Caco-2 (cell line): ENCODE measurements around the gene TAS1R3. TPM values are rescaled to one million over a fixed set of nuclear protein-coding genes. Genes with fewer than 3 reads are reported as not detected.
A peak's percentile ranks its signal among the peaks of the same experiment; 100 is the strongest.

ENCODE experiments used
- BruUV-seq: library from RNA; stranded (reverse); fragments of 400-500 nt; replicated peaks from 2 replicates; lab custom pipeline; 2021; lab: Mats Ljungman, UMichigan
- CTCF ChIA-PET: fragments of 300-600 bp; sonication (Branson Sonifier 250); formaldehyde crosslinking; loops from one replicate; lab custom pipeline; 2022; ENCODE audit warnings: antibody characterized with exemption; lab: Charles Lee
- POLR2A ChIA-PET: fragments of 300-600 bp; sonication (Branson Sonifier 250); formaldehyde crosslinking; loops from one replicate; lab custom pipeline; 2022; ENCODE audit warnings: antibody characterized with exemption; lab: Charles Lee
- DNase-seq, 2 experiments: peaks; one replicate each; pipeline versions ENCODE4 v3.0.0 to v3.0.0-alpha.2; 2020 to 2022
- H3K27me3 ChIP-seq: replicated peaks from 2 replicates; pipeline ENCODE4 v1.6.0; 2011; ENCODE audit warnings: low read length; ENCODE audit not compliant: control insufficient read depth, insufficient read depth
- H3K36me3 ChIP-seq: 2 replicates; pipeline ENCODE4 v1.5.1; 2011; ENCODE audit warnings: low read length; ENCODE audit not compliant: control insufficient read depth, insufficient read depth
- H3K4me1 ChIP-seq: fragments of 250-450 bp; sonication (Bioruptor Pico); 2 replicates; pipeline ENCODE4 v1.5.1; 2020; ENCODE audit warnings: mild to moderate bottlenecking
- H3K4me3 ChIP-seq: 2 replicates; pipeline ENCODE4 v1.5.1; 2011; ENCODE audit warnings: low read depth, mild to moderate bottlenecking, control low read depth, low read length
- H3K9me3 ChIP-seq: fragments of 250-450 bp; sonication (Bioruptor Pico); 2 replicates; pipeline ENCODE4 v1.5.1; 2020; ENCODE audit warnings: mild to moderate bottlenecking, moderate library complexity
- H3K27ac Mint-ChIP-seq: one replicate; pipeline ENCODE4 v1.8.0; 2022; ENCODE audit warnings: mixed read lengths; ENCODE audit not compliant: unreplicated experiment
- H3K27me3 Mint-ChIP-seq: one replicate; pipeline ENCODE4 v1.8.0; 2022; ENCODE audit warnings: mixed read lengths; ENCODE audit not compliant: insufficient read depth, unreplicated experiment
- H3K36me3 Mint-ChIP-seq: one replicate; pipeline ENCODE4 v1.8.0; 2022; ENCODE audit warnings: mild to moderate bottlenecking, mixed read lengths; ENCODE audit not compliant: insufficient read depth, unreplicated experiment
- H3K4me1 Mint-ChIP-seq: one replicate; pipeline ENCODE4 v1.8.0; 2022; ENCODE audit warnings: low read depth, mixed read lengths; ENCODE audit not compliant: unreplicated experiment
- H3K4me3 Mint-ChIP-seq: one replicate; pipeline ENCODE4 v1.8.0; 2022; ENCODE audit warnings: mild to moderate bottlenecking, moderate library complexity, mixed read lengths; ENCODE audit not compliant: unreplicated experiment
- H3K9me3 Mint-ChIP-seq: one replicate; pipeline ENCODE4 v1.8.0; 2022; ENCODE audit warnings: mixed read lengths; ENCODE audit not compliant: unreplicated experiment
- intact Hi-C: fragments of 100-400 bp; cut with micrococcal nuclease; formaldehyde crosslinking; loops from one replicate; pipeline ENCODE4 v1.10.0; 2022; ENCODE audit not compliant: unreplicated experiment
- total RNA-seq: library from RNA; stranded (reverse); gene quantifications from 2 replicates; pipeline ENCODE4 v1.2.3, GENCODE V29; 2022
- TF ChIP-seq, protein P1 (sequence below), 2 experiments: fragments of 200-600 bp in 1 of 2; IDR thresholded peaks; 1 replicate in 1 of 2; 2 replicates in 1 of 2; pipeline versions ENCODE4 v1.5.1 to v1.8.0; 2011 to 2022; ENCODE audit warnings: antibody characterized with exemption in 1 of 2, control low read depth in 1 of 2, inconsistent platforms in 1 of 2, low read depth in 1 of 2, low read length in 1 of 2, mild to moderate bottlenecking in 1 of 2, moderate library complexity in 1 of 2; ENCODE audit not compliant: insufficient read depth in 1 of 2, severe bottlenecking in 1 of 2, unreplicated experiment in 1 of 2

TAS1R3 gene
- total RNA-seq, 1 experiment from 2014 or later: 0.29 TPM

DNA sequence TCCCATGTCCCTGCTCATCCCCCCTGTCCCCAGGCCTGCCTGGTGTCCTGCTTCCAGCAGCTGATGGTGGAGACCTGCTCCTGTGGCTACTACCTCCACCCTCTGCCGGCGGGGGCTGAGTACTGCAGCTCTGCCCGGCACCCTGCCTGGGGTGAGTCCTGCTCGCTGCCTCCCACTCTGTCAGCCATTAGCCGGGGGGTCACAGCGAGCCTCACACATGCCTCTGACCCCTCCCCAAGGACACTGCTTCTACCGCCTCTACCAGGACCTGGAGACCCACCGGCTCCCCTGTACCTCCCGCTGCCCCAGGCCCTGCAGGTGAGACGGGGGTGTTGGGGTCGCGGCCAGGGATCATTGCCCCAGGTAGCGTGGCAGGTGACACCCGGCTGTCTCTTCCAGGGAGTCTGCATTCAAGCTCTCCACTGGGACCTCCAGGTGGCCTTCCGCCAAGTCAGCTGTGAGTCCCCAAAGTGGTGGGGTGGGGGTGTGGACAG, 40.8 kb upstream of the TAS1R3 start:
- H3K4me3 Mint-ChIP-seq: peak overlapping the region; percentile 45
- H3K27me3 Mint-ChIP-seq: peaks cover 3% of the 10 kb centered on the region
- H3K4me1 Mint-ChIP-seq: no peaks in the 10 kb centered on the region
- Histone ChIP-seq H3K27me3 (no peaks in the 10 kb centered on the region), H3K4me3 (no peak overlapping the region), H3K4me1 (no peaks in the 10 kb centered on the region; the same call in 1 of the 2 replicates), H3K9me3 (no peaks in the 10 kb centered on the region), H3K36me3 (no peaks in the 10 kb centered on the region)
- CTCF ChIA-PET: no interaction called here
- TF ChIP-seq, protein P1, sequence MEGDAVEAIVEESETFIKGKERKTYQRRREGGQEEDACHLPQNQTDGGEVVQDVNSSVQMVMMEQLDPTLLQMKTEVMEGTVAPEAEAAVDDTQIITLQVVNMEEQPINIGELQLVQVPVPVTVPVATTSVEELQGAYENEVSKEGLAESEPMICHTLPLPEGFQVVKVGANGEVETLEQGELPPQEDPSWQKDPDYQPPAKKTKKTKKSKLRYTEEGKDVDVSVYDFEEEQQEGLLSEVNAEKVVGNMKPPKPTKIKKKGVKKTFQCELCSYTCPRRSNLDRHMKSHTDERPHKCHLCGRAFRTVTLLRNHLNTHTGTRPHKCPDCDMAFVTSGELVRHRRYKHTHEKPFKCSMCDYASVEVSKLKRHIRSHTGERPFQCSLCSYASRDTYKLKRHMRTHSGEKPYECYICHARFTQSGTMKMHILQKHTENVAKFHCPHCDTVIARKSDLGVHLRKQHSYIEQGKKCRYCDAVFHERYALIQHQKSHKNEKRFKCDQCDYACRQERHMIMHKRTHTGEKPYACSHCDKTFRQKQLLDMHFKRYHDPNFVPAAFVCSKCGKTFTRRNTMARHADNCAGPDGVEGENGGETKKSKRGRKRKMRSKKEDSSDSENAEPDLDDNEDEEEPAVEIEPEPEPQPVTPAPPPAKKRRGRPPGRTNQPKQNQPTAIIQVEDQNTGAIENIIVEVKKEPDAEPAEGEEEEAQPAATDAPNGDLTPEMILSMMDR (IDR thresholded peaks at IDR 0.05; ENCODE audit: insufficient read depth in 1 of 2, low read depth in 1 of 2, low read length in 1 of 2, severe bottlenecking in 1 of 2, unreplicated experiment in 1 of 2): peak; percentile 45 to 55
- H3K27ac Mint-ChIP-seq: peak overlapping the region; percentile 55
- intact Hi-C loops: loop anchor here (2.0 kb wide), 1 partner anchor 305 kb away; no protein-coding TSS in a partner anchor
- POLR2A ChIA-PET: interaction anchor here (0.5 kb wide), 1 partner anchor 270 kb away, joined by 4 read pairs; the partner anchor contains the start of gene AGRN
- no TSS peak for BruUV-seq
- DNase-seq: peak; percentile 65 to 75
- H3K9me3 Mint-ChIP-seq: peaks cover 8% of the 10 kb centered on the region
- H3K36me3 Mint-ChIP-seq: peaks cover 14% of the 10 kb centered on the region

DNA sequence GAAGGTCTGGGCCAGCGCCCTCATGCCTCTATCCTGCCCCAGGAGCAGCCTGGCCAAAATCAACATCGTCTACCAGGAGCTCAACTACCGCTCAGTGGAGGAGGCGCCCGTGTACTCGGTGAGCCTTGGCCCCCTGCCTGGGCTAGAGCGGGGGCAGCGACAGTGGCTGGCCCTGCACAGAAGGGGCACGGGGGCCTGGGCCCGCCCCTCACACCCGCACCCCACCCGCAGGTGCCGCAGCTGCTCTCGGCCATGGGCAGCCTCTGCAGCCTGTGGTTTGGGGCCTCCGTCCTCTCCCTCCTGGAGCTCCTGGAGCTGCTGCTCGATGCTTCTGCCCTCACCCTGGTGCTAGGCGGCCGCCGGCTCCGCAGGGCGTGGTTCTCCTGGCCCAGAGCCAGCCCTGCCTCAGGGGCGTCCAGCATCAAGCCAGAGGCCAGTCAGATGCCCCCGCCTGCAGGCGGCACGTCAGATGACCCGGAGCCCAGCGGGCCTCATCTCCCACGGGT, 40.0 kb upstream of the TAS1R3 start:
- H3K9me3 ChIP-seq: no peaks in the 10 kb centered on the region
- Mint-ChIP-seq H3K4me3 (no peak overlapping the region), H3K27me3 (peaks cover 3% of the 10 kb centered on the region), H3K9me3 (peaks cover 8% of the 10 kb centered on the region), H3K36me3 (peaks cover 14% of the 10 kb centered on the region), H3K4me1 (no peaks in the 10 kb centered on the region), H3K27ac (no peak overlapping the region)
- no peaks in the 10 kb centered on the region for H3K36me3 ChIP-seq
- no TSS peak for BruUV-seq
- H3K4me1 ChIP-seq: no peaks in the 10 kb centered on the region; the same call in 1 of the 2 replicates
- no peak for DNase-seq
- POLR2A ChIA-PET: interaction anchor here (0.6 kb wide), 1 partner anchor 86 kb away, joined by 3 read pairs; no protein-coding TSS in a partner anchor
- CTCF ChIA-PET: interaction anchor here (0.8 to 1.5 kb wide), 3 partner anchors 14 to 169 kb away, joined by 3 to 5 read pairs (median 3); no protein-coding TSS in a partner anchor
- intact Hi-C loops: loop anchor here (2.0 kb wide), 1 partner anchor 306 kb away; no protein-coding TSS in a partner anchor
- H3K4me3 ChIP-seq: no peak overlapping the region
- TF ChIP-seq, protein P1 (IDR thresholded peaks at IDR 0.05; ENCODE audit: insufficient read depth in 1 of 2, low read depth in 1 of 2, low read length in 1 of 2, severe bottlenecking in 1 of 2, unreplicated experiment in 1 of 2): no peak
- no peaks in the 10 kb centered on the region for H3K27me3 ChIP-seq

DNA sequence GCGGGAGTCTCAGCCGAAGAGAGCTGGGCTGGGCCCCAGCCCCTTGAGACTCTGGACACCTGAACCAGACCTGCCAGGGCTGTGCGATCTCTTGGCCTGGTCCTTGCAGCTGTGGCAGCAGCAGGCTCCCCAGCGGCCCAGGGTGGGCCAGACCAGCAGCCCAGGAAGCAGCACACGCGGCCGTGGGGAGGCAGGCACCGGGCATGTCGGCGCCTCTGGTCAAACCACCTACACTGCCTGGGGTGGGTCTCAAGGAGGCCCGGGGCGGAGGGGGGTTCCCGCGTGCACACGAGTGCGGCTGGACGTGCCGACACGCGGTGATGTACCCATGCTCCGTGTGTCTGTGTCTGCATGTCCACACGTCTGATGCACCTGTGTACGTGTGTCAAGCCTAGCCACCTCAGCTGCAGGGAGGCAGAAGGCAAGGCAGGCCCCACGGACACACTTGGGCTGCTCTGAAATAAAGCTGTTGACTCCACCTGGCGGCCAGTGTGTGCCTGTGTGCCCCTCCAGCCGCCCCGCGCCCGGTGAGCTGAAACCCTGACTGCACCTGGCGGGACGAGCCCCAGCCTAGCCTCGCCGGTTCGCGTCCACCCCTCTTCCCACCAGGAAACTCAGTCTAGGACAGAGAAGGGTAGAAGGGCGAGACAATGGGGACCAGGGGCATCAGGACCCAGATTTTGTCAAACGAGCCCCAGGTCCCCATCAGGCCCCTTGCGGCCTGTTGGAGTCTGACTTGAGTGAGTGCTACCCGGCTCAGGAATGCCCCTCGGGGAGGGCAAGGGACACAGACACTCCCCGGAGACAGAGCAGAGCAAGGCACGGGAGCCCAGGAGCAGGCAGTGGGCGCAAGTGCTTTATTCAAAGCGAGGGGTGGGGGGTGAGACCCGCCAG, 39.3 kb upstream of the TAS1R3 start:
- intact Hi-C loops: loop anchor here (2.0 kb wide), 1 partner anchor 307 kb away; no protein-coding TSS in a partner anchor
- Mint-ChIP-seq H3K4me1 (no peaks in the 10 kb centered on the region), H3K9me3 (peaks cover 8% of the 10 kb centered on the region), H3K36me3 (peaks cover 18% of the 10 kb centered on the region), H3K4me3 (no peak overlapping the region), H3K27ac (no peak overlapping the region), H3K27me3 (peaks cover 3% of the 10 kb centered on the region)
- peak; percentile 70 to 74 for DNase-seq
- Histone ChIP-seq H3K27me3 (no peaks in the 10 kb centered on the region), H3K36me3 (no peaks in the 10 kb centered on the region), H3K9me3 (no peaks in the 10 kb centered on the region), H3K4me3 (no peak overlapping the region), H3K4me1 (no peaks in the 10 kb centered on the region; the same call in 1 of the 2 replicates)
- TF ChIP-seq, protein P1 (IDR thresholded peaks at IDR 0.05; ENCODE audit: insufficient read depth in 1 of 2, low read depth in 1 of 2, low read length in 1 of 2, severe bottlenecking in 1 of 2, unreplicated experiment in 1 of 2): peak; percentile 52 to 63
- BruUV-seq: no TSS peak
- ChIA-PET CTCF (interaction anchor here (0.6 to 1.5 kb wide), 4 partner anchors 13 to 174 kb away, joined by 3 to 5 read pairs (median 3); no protein-coding TSS in a partner anchor), POLR2A (interaction anchor here (0.6 to 1.1 kb wide), 3 partner anchors 53 to 214 kb away, joined by 3 read pairs; no protein-coding TSS in a partner anchor)
